Non-pigmented ciliary epithelial cell (primary cell): ENCODE results near the gene PMIS2.

Experiments used
- DNase-seq: peaks from one replicate; pipeline ENCODE4 v3.0.0-alpha.2; 2010; ENCODE audit warnings: low read depth

Gene PMIS2

DNA sequence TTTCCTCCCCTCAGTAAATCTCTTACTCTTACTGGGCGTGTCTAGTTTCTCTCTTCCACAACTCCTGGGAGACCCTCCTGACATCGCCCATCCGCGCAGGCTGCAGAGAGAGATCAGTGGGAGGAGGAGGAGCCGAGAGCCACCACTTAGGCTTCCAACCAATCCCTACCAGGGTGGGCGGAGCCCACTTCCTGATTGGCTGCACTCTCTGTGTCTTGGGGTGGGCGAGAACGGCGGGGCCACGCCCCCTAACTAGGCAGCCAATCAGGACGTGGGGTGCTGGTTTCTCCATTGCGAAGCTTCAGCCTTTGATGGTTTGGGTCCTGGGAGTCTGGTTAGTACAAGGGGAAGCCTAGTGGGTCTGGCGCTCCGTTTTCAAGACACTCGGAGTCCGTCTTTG is at the start of gene PMIS2:
TSS of gene PMIS2 (plus strand) at position 326 of the 400 bp plus-strand sequence. CDS start 87 bp downstream, outside the sequence.
- no peak for DNase-seq

GRCh38 chr19:35539314-35539713 is 46.7 kb upstream of the PMIS2 start:
- DNase-seq: no peak

- no peak for DNase-seq
Observed at GRCh38 chr19:35539850-35540249, 46.1 kb upstream of the PMIS2 start.

DNA sequence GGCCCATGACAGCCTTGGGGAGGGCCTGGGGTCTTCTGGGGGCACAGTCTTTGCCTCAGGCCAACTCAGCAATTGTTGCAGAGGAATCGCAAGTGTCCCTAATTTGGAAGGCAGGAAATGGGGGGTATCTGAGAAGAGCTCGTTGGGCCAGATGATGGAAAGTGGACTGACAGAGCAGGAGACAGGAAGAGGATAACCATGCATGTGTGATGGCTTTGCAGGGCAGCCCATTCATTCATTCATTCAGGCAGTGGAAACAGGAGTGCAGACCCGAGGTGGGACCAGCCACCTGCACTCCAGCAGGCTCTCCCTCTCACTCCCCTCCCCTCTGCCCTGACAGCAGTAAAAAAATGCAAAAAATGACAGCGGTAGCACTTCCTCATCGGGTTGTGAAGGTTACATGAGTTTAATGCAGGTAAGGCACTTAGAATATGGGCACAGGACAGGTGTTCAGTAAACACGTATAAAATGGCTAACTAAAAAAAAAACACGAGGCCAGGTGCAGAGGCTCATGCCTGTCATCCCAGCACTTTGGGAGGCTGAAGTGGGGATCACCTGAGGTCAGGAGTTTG is 45.5 kb upstream of the PMIS2 start:
- DNase-seq: no peak

DNA sequence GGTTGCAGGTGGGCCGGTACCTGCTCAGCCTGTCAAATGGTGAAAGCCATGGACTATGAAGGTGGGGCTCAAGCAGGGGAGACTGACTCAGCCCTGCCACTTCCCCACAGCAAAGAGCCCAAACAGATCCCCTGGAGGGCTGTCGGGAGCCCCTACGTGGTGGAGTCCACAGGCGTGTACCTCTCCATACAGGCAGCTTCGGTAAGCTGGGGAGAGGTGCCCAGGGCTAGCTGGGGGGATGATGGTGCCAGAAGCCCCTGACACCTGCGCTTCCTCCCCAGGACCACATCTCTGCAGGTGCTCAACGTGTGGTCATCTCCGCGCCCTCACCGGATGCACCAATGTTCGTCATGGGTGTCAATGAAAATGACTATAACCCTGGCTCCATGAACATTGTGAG is 43.8 kb upstream of the PMIS2 start:
- DNase-seq: no peak

DNA sequence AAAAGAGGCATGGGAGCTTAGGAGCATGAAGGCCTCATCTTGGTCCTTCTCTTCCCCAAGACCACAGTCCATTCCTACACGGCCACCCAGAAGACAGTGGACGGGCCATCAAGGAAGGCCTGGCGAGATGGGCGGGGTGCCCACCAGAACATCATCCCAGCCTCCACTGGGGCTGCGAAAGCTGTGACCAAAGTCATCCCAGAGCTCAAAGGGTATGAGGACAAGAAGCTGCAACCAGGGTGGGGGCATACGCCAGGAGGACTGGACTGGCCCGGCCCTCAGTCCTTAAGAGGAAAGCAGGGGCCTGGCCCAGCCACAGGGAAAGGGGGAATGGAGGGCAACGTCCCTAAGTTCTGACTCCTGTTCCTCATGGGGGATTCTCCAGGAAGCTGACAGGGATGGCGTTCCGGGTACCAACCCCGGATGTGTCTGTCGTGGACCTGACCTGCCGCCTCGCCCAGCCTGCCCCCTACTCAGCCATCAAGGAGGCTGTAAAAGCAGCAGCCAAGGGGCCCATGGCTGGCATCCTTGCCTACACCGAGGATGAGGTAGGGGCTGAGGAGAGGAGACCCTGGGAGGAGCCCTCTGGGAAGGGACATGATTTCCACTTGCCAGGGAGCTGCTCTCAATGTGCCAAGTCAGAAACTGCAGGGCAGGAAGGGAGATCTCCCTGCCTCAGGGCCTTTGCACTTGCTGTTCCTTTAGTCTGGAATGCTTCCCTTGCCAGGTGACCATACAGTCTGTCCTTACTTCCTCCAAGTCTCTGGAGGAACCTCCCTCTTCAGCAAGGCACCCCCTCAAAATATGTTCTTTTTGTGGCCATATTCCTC is 42.5 kb upstream of the PMIS2 start:
- DNase-seq: no peak

DNA sequence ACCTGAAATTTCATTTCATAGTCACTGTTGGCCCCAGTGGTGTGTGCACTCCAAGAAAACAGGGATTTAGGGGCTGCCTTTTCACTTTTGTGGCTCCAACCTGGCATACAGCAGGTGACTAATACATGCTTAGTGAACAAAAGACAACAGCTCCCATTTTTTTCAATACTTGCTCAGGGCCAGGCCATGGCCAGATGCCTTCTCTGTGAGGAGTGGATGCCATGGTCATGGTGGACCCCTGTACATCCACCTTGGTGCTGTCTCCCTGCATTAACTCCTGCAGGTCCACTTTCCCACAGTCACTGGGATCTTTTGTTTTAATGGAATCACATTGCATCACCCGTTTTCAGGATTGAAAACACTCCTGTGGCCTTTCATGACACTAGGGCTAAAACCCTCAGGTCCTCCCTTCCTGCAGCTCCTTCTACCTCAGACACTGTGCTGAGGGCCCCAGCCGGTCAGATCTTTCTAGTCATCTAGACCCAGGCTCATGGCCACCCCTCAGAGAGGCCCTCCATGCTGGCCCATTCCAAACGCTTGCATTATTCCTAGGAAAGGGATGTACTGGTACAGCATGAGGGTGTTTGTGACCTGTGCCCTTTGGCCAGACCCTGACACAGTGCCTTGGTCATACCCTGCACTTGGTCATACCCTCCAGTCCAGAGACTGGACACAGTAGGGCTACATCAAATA is 41.7 kb upstream of the PMIS2 start:
- no peak for DNase-seq

GRCh38 chr19:35545001-35545854 is 40.7 kb upstream of the PMIS2 start, which contains the start of gene TMEM147:
Gene TMEM147, plus strand, starts transcription at chr19:35545626. Its CDS starts 114 bp downstream, at chr19:35545740.
- DNase-seq: no peak

- DNase-seq: no peak
Observed at GRCh38 chr19:35545855-35546381, 40.1 kb upstream of the PMIS2 start.

GRCh38 chr19:35546532-35546931 is 39.4 kb upstream of the PMIS2 start:
- no peak for DNase-seq

- DNase-seq: no peak
Observed at GRCh38 chr19:35549174-35549788, 36.7 kb upstream of the PMIS2 start.

GRCh38 chr19:35549879-35550523 is 36.0 kb upstream of the PMIS2 start:
- no peak for DNase-seq

DNA sequence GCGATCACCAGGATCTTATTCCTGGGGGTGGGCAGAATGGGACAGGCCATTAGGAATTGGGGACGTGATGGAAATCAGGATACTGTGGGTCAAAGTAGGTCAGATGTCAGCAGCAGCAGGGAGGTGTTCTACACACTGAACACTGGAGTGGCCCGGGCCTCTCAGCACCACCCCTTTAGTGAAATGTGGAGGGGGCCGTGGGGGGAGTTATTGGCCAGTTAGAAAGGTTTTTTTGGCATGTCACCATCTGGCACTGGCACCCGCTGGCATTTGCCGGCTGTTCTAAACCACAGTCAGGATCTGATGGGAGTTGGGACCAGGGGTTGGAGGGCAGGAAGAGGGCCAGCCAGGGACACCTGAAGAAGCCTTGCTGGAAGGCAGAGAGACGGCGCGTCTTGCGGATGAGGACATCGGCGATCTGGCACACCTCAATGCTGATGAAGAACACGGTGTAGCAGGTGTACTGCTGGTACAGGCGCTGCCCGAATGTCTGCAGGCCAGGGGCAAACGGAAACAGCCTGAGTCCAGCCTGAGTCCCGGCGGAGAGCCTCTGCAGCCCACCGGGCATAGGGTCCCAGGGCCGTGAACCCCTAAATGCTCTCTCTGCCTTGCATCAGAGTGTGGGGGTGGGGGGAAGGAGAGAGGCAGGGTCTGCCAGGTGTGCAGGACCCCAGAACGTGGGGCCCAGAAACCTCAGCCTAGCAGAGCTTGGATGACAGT is 34.7 kb upstream of the PMIS2 start:
- DNase-seq: no peak

DNA sequence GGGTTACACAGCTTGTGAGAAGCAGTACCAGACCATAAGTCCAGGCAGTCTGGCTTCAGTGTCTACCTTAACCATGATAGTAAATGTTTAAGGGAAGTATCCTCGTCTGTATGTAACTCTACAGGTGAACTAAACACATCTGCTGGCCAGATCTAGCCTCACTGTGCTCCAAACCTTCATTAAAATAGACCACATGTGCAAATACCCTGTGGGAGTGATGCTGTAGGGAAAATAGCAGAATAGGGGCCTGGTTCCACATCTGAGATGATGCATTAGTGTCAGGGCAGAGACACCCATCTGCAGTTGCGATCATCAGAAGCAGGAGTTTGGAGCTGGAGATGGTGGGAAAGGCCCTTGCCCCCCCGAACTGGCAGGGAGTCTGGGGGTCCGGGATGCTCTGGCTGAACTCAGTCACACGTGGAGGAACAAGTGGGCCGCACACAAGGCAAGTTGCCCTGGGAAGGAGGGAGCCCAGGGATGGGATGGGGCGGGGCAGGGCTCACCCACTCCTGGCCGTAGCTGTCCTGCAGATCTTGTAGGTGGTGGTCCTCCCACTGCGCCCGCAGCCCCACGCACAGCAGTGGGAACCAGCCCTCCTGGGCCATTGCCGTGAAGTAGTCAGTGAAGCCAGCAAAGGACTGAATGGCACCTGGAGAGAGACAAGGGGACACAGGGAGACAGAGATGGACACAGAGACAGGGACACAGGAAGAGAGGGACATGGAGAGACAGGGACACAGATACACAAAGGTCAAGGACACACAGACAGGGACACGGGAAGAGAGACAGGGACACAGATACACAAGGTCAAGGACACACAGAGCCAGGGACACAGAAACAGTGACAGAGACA is 33.2 kb upstream of the PMIS2 start:
- no peak for DNase-seq

DNA sequence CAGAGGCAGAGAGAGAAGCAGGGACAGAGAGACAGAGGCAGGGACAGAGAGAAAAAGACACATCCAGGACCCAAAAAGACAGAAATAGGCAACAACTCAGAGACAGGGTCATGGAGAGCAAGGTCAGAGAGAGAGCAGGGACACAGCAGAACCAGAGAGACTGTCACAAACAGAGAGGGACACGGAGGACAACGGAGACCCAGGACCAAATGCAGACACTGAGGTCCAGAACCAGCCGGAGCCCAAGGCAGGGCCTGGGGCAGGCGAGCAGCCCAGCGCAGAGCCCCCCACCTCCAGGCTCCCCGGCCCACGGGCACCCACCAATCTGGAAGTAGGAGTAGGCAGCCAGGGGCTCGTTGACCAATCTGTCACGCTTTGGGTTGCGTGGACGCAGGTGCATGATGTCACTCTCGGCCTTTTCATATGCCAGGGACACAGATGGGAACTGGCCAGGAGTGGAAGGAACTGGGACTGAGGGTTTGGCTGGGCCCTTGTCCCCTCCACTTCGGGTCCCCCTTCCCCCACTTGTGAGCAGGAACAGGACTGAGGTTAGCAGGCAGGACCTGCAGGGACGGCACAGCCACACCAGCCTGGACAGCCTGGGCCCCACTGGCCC is 32.5 kb upstream of the PMIS2 start:
- DNase-seq: no peak

- no peak for DNase-seq
Observed at GRCh38 chr19:35554076-35554475, 31.9 kb upstream of the PMIS2 start.

DNA sequence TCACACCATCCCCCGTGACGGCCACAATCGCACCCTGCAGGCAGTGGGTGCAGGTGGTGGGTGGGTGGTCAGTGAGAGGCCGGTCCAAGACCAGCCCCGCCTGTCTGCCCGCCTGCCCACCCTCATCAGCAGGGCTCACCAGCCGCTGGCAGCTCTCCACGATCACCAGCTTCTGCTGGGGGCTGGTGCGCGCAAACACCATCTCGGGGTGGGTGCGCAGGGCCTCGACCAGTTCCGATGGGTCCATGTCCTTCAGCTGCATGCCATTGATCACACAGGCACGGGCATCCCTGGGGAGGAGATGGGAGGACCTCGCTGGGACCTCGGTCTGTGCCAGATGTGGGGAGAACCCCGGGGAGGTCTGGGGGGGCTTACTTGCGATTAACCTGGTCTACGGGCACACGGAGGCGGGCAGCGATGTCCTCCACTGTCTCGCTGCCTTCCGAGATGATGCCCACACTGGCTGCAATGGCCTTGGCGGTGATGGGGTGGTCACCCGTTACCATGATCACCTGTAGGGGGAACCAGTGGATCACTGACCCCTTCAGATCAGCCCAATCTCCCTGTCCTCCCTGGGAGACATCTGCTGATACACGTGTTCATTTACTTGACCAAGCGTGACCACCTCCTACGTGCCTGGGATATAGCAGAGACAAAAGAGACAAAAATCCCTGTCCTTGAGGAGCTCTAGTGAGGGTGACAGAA is 30.5 kb upstream of the PMIS2 start:
- DNase-seq: no peak

GRCh38 chr19:35556025-35556590 is 29.9 kb upstream of the PMIS2 start:
- DNase-seq: no peak
